ENCODE results near the gene ARAP1. TPM values are rescaled to one million over a fixed set of nuclear protein-coding genes. Genes with fewer than 3 reads are reported as not detected.
"Not testable (repeated sequence)": the region's sequence is repeated elsewhere in the genome, so short reads cannot be mapped to it uniquely, and the experiment has no call there.

ARAP1 gene
- total RNA-seq, 1 donor from 2014 or later, result 55.1 TPM

- H3K4me1 Mint-ChIP-seq (ENCODE audit: unreplicated experiment), result peaks cover 11% of the 10 kb centered on the region
- TF ChIP-seq CTCF (IDR thresholded peaks at IDR 0.05; ENCODE audit: unreplicated experiment), result no peak
- peak overlapping the region; percentile 24 for H3K4me3 Mint-ChIP-seq (ENCODE audit: unreplicated experiment)
- no peaks in the 10 kb centered on the region for H3K36me3 Mint-ChIP-seq (ENCODE audit: low read depth, unreplicated experiment)
- H3K27ac Mint-ChIP-seq (ENCODE audit: unreplicated experiment), result no peak overlapping the region
- H3K9me3 Mint-ChIP-seq (ENCODE audit: unreplicated experiment), result no peaks in the 10 kb centered on the region
- no peak for DNase-seq (ENCODE audit: low spot score)
- H3K27me3 Mint-ChIP-seq (ENCODE audit: unreplicated experiment), result peaks cover 14% of the 10 kb centered on the region
These were observed 40.8 kb upstream of the ARAP1 start for GRCh38 chr11:72793076-72793424.

DNA sequence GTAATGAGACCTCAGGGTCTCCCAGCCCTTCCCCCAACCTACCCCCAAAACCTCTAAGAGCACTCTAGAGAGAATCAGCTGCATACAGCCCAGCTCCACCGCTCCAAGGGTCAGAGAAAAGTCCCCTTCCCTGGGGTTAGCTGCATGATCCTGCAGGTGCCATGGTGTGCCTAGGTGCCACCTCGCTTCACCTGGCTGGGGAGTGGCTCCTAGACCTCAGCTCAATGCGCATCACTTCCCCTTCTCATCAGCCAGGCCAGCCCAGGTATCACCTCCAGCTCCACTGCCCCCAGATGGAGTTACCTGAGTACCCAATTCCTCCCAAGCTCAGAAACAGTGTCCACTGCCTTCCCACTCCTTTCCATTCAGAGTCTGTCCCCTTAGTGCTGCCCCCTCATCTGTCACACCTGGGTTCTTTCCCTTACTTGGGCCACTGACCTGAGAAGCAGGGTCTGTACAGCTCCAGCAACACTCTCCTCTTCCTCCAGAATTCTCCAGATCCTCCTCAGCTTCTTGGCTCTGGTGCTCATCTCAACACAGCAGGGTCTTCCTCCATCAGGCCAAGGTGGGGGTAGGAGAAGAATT lies 40.3 kb upstream of the ARAP1 start:
- Mint-ChIP-seq H3K27me3 (ENCODE audit: unreplicated experiment) (peaks cover 14% of the 10 kb centered on the region), H3K4me1 (ENCODE audit: unreplicated experiment) (peaks cover 10% of the 10 kb centered on the region), H3K27ac (ENCODE audit: unreplicated experiment) (no peak overlapping the region), H3K36me3 (ENCODE audit: low read depth, unreplicated experiment) (no peaks in the 10 kb centered on the region), H3K9me3 (ENCODE audit: unreplicated experiment) (no peaks in the 10 kb centered on the region), H3K4me3 (ENCODE audit: unreplicated experiment) (no peak overlapping the region)
- DNase-seq (ENCODE audit: low spot score), result no peak
- TF ChIP-seq CTCF (IDR thresholded peaks at IDR 0.05; ENCODE audit: unreplicated experiment), result no peak

DNA sequence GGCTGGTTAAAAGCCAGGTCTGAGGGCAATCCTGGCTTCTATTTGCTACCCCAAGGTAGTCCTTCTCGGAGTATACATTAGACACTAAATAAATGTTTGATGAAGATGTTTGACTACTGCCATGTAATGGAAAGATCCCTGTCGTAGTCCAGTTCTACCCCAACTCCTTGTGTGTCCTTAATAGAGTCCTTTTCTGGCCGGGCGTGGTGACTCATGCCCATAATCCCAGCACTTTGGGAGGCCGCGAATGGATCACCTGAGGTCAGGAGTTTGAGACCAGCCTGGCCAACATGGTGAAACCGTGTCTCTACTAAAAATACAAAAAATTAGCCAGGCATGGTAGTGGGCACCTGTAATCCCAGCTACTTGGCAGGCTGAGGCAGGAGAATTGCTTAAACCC lies 39.0 kb upstream of the ARAP1 start:
- H3K4me3 Mint-ChIP-seq (ENCODE audit: unreplicated experiment); H3K36me3 Mint-ChIP-seq (ENCODE audit: low read depth, unreplicated experiment); DNase-seq (ENCODE audit: low spot score); H3K9me3 Mint-ChIP-seq (ENCODE audit: unreplicated experiment); H3K4me1 Mint-ChIP-seq (ENCODE audit: unreplicated experiment); H3K27ac Mint-ChIP-seq (ENCODE audit: unreplicated experiment): not testable (repeated sequence)
- H3K27me3 Mint-ChIP-seq (ENCODE audit: unreplicated experiment), result peaks cover 14% of the 10 kb centered on the region

GRCh38 chr11:72789493-72790131 lies 37.4 kb upstream of the ARAP1 start:
- no peaks in the 10 kb centered on the region for H3K36me3 Mint-ChIP-seq (ENCODE audit: low read depth, unreplicated experiment)
- no peak overlapping the region for H3K4me3 Mint-ChIP-seq (ENCODE audit: unreplicated experiment)
- TF ChIP-seq CTCF (IDR thresholded peaks at IDR 0.05; ENCODE audit: unreplicated experiment), result no peak
- H3K27ac Mint-ChIP-seq (ENCODE audit: unreplicated experiment), result no peak overlapping the region
- H3K4me1 Mint-ChIP-seq (ENCODE audit: unreplicated experiment), result peaks cover 8% of the 10 kb centered on the region
- no peak for DNase-seq (ENCODE audit: low spot score)
- no peaks in the 10 kb centered on the region for H3K9me3 Mint-ChIP-seq (ENCODE audit: unreplicated experiment)
- H3K27me3 Mint-ChIP-seq (ENCODE audit: unreplicated experiment), result peaks cover 14% of the 10 kb centered on the region

- no peak for TF ChIP-seq CTCF (IDR thresholded peaks at IDR 0.05; ENCODE audit: unreplicated experiment)
- no peaks in the 10 kb centered on the region for H3K36me3 Mint-ChIP-seq (ENCODE audit: low read depth, unreplicated experiment)
- H3K9me3 Mint-ChIP-seq (ENCODE audit: unreplicated experiment), result no peaks in the 10 kb centered on the region
- H3K27me3 Mint-ChIP-seq (ENCODE audit: unreplicated experiment), result peaks cover 10% of the 10 kb centered on the region
- no peak for DNase-seq (ENCODE audit: low spot score)
- H3K4me1 Mint-ChIP-seq (ENCODE audit: unreplicated experiment), result peaks cover 2% of the 10 kb centered on the region
- no peak overlapping the region for H3K27ac Mint-ChIP-seq (ENCODE audit: unreplicated experiment)
- no peak overlapping the region for H3K4me3 Mint-ChIP-seq (ENCODE audit: unreplicated experiment)
These were observed 36.0 kb upstream of the ARAP1 start for GRCh38 chr11:72788241-72788640.
